T-helper 1 cell treated with Interleukin-12 subunit alpha and Interleukin-12 subunit beta and Interleukin-4 antibody, amounts not matched to agents 30 ng/mL and 1 ng/mL, for 36 hours (primary cell): Measurements from ENCODE around the gene TUBGCP5. TPM values are rescaled to one million over a fixed set of nuclear protein-coding genes. Genes with fewer than 3 reads are reported as not detected.
"Not testable (repeated sequence)": the region's sequence is repeated elsewhere in the genome, so short reads cannot be mapped to it uniquely, and the experiment has no call there.

Experiments
- intact Hi-C: fragments of 100-400 bp; cut with micrococcal nuclease; formaldehyde crosslinking; loops from one replicate; pipeline ENCODE4 v1.15.1; 2024
- total RNA-seq: library from RNA; stranded (reverse); gene quantifications from 2 replicates; pipeline ENCODE4 v1.2.3, GENCODE V29; 2022

TUBGCP5 gene
- total RNA-seq = 18.2 and 18.8 TPM in 2 replicates

- intact Hi-C loops = loop anchor here (1.0 to 10.0 kb wide), 4 partner anchors 60 to 425 kb away; partner anchors contain the start of genes NIPA1 and NIPA2
These were observed at the start of gene TUBGCP5 for GRCh38 chr15:23039143-23039916. TUBGCP5 (minus strand) TSS chr15:23039569; CDS start chr15:23039543, 26 bp downstream.

DNA sequence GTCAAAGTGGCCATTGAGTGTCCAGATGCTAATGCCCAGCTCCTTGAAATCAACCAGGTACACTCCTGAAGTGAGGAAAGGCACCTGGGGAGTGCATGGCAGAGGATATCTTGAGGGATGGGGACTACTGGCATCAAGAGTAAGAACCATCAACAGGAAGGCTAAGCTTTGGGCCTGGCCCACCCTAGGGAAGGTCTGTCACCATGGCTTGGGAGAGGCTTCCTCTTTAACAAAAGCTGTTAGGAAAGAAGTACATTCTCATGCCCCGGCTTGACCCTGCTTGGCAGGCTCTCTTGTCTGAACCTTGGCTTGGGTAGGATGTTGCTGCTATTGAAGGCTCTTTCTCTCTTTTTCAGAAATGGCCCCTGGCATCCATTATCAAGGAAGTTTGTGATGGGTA is 43.7 kb upstream of the TUBGCP5 start:
- intact Hi-C loops = no loop called here

DNA sequence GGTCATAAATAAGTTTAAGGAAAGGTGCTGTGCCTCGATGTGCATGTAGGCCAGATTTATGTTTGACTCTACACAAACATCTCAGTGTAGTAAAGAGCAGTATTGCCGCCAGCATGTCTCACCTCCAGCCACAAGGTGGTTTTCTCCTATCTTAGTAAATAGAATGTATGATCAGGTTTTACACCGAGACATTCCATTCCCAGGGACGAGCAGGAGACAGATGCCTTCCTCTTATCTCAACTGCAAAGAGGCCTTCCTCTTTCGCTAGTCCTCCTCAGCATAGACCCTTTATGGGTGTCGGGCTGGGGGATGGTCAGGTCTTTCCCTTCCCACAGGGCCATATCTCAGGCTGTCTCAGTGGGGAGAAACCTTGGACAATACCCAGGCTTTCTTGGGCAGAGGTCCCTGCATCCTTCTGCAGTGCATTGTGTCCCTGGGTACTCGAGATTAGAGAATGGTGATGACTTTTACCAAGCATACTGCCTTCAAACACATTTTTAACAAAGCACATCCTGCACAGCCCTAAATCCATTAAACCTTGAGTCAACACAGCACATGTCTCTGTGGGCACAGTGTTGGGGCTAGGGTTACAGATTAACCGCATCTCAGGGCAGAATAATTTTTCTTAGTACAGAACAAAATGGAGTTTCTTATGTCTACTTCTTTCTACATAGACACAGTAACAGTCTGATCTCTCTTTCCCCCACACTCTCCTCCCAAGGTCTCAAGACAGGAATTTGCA is 42.8 kb upstream of the TUBGCP5 start:
- intact Hi-C loops = not testable (repeated sequence)

DNA sequence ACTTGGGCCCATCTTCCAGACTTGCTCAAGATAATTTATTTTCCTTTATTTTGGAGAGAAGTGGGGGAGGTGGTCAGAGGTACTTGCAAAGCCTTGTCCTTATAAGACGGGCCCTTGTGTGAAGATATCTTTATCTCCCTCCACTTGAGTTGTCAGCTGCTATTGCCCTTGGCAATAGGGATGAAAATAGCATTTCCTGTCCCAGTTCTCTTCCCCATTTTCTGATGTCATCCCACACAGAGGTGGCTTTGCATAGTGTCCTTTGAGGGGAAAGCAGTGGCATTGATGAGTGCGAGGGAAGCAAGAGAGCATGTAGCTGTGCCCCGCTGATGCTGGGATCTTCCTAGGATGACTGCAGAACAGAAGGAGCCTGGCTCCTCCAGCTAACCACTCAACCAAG is 41.9 kb upstream of the TUBGCP5 start:
- intact Hi-C loops = no loop called here

- intact Hi-C loops = no loop called here
These were observed 40.4 kb upstream of the TUBGCP5 start for GRCh38 chr15:23079766-23080165.

- intact Hi-C loops = no loop called here
These were observed 36.6 kb upstream of the TUBGCP5 start for GRCh38 chr15:23075927-23076326.

- intact Hi-C loops = no loop called here
These were observed 35.3 kb upstream of the TUBGCP5 start for GRCh38 chr15:23074684-23075083.

DNA sequence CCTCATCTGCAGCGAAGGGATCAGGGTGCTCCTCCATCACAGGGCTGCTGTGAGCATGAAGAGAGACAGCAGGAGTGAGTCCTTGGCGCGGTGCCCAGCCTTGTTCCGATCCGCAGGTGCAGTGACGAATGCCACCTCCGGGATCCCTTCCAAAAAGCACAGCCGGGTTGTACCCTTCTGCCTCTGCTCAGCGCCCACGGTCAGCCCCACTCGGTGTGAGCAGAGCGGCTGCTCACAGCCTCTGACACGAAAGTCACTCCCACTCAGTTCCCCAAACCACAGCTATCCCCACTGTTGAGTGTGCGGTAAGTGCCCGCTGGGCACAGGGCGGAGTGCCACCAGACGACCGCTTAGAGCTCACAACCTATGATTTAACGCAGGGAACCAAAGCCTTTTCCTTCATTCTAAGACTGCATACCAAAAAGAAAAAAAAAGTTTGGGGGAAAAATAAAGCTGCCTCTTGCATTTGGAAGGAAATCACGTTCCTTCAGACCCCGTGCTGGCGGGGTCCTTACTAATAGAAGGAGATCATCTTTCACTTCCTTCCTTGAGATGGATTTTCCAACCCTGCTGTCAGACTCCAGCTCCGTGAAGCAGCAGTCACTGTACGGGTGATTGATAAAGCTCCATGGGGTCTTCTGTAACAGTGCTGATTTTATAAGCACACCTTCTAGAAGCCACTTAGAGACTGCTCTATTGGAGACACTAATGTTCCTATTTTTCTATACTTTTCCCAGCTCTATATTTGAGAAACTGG is 34.7 kb upstream of the TUBGCP5 start:
- intact Hi-C loops = no loop called here

GRCh38 chr15:23072633-23073032 is 33.3 kb upstream of the TUBGCP5 start:
- intact Hi-C loops = no loop called here

DNA sequence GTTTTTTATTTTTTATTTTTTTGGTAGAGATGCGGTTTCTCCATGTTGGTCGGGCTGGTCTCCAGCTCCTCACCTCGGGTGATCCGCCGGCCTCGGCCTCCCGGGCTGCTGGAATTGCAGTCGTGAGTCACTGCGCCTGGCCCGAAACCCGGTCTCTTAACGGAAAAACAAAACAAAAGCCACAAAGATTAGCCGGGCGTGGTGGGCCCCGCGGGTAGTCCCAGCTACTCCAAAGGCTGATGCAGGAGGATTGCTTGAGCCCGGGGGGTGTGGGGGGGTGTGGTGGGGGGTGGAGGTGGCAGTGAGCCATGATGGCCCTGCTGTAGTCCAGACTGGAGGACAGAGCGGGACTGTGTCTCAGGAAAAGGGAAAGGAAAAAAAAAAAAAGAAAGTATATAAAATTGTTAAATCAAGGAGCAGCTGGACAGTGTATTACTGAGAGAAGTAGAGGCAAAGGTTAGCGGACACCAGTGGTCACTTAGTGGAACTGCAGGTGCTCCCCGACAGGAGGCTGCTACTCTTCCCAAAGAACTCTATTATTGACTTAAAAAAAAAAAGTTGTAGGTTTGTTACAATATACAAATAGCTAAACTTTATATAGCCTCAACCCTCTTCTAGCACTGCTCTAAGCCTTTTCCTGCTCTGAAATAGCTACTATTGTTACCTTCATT is 30.3 kb upstream of the TUBGCP5 start:
- intact Hi-C loops = no loop called here

DNA sequence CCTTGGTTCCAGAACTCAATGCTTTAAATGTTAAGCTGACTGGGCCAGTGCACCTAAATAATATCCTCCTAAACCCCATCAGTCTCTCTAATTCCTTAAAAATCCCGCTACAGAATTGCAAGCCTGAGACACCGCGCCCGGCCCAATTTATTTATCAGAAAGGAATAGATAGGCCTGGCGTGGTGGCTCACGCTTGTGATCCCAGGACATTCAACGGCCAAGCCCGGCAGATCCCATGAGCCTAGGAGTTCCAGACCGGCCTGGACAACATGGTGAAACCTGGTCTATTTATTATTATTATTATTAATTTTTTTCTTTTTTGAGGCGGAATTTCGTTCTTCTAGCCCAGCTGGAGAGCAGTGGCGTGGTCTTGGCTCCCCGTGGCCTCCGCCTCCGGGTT is 28.0 kb upstream of the TUBGCP5 start:
- intact Hi-C loops = no loop called here

GRCh38 chr15:23065836-23066235 is 26.5 kb upstream of the TUBGCP5 start:
- intact Hi-C loops = no loop called here

GRCh38 chr15:23064156-23064555 is 24.8 kb upstream of the TUBGCP5 start:
- intact Hi-C loops = no loop called here

DNA sequence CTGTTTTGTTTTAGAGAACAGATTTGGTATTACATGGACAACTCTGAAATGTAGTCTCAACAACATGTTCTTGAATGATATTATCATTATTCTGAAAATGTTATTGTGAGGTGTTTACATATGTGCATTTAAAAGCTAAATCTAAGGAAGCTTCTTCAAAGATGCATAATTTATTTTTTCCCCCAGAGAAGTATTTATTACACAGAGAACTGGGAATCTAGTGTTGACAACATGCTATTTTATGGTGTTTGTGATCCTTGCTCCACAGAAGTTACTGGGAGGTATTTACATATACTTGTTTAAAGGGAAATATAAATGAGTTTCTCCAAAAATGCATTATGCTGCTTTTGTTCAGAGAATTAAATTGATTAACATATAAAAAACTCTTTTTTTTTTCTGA is 18.3 kb upstream of the TUBGCP5 start:
- intact Hi-C loops = no loop called here

DNA sequence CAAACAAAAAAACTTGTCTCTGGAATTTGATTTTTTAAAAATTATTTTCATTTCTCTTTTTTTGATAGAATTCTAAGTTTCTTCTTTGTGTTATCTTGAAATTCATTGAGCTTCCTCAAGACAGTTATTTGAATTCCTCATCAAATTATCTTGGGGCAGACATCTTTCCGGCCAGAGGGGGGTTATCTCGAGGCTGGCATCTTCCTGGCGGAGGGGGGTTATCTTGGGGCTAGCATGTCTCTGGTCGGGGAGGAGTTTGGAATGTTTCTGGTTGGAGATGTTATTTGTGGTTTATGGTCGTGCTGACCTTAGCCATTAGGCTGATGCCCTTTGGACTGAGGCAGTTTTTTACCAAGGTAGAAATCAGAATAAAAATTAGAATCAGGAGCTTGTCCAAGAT is 15.9 kb upstream of the TUBGCP5 start:
- intact Hi-C loops = no loop called here

- intact Hi-C loops = no loop called here
These were observed 13.2 kb upstream of the TUBGCP5 start for GRCh38 chr15:23052522-23052921.

- intact Hi-C loops = loop anchor here (2.0 kb wide), 1 partner anchor 20 kb away; no protein-coding TSS in a partner anchor
These were observed 11.3 kb upstream of the TUBGCP5 start for GRCh38 chr15:23050708-23051107.

GRCh38 chr15:23049984-23050628 is 10.7 kb upstream of the TUBGCP5 start:
- intact Hi-C loops = loop anchor here (2.0 kb wide), 1 partner anchor 19 kb away; no protein-coding TSS in a partner anchor

GRCh38 chr15:23048572-23049282 is 9.4 kb upstream of the TUBGCP5 start:
- intact Hi-C loops = not testable (repeated sequence)

DNA sequence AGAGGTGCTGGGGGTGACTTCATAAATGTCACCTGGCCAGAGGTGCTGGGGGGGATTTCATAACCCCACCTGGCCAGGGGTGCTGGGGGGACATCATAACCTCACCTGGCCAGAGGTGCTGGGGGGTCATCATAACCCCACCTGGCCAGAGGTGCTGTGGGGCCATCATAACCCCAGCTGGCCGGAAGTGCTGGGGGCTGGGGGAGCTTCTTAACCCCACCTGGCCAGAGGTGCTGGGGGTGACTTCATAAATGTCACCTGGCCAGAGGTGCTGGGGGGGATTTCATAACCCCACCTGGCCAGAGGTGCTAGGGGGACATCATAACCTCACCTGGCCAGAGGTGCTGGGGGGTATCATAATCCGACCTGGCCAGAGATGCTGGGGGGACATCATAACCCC is 4.6 kb upstream of the TUBGCP5 start:
- intact Hi-C loops = not testable (repeated sequence)
